ENCODE data around the gene CCND2. TPM values are rescaled to one million over a fixed set of nuclear protein-coding genes. Genes with fewer than 3 reads are reported as not detected.

The CCND2 gene
- total RNA-seq, 1 experiment from 2014 or later = 70.9 TPM

DNA sequence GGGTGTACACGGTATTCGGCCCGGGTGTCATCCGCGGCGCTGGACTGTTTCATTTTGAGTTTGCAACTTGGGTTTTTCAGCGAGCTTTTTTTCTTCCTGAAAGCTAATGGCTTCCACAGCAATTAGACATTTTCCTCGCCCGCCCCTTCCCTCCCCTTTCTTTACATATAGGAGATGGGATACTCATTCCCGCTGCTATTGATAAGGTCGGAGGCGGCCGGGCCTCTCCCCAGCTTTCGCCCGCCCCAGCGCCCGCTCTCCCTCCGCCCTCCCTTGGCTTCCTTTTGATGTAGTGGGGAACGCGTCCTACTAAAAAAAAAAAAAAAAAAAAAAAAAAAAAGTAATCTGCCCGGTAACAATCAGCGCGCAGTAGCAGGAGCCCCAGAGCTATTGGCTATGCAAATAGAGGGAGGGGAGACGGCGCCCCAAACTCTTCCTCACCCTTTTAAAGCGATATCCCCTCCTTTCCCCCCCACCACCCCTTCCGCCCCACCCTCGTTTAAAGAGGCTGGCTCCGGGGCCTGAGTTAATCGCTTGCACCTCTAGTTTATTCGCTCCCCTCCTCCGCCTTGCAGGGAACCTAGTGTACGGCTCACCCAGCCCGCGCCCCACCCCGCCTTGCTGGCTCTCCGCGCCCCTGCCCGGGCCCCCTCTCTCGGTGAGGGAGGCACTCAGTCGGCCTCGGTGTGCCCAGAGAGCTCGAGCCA is 1.7 kb upstream of the CCND2 start:
- H3K36me3 Mint-ChIP-seq (ENCODE audit: insufficient read depth, unreplicated experiment) = peaks cover 22% of the 10 kb centered on the region
- ChIA-PET CTCF (interaction anchor here (0.7 to 3.6 kb wide), 5 partner anchors 19 to 388 kb away, joined by 3 to 19 read pairs (median 4); no protein-coding TSS in a partner anchor), POLR2A (interaction anchor here (0.7 to 1.3 kb wide), 3 partner anchors 240 to 375 kb away, joined by 4 to 5 read pairs (median 5); no protein-coding TSS in a partner anchor)
- peaks cover 15% of the 10 kb centered on the region for H3K4me1 Mint-ChIP-seq (ENCODE audit: insufficient read depth, unreplicated experiment)
- TF ChIP-seq, protein P1, sequence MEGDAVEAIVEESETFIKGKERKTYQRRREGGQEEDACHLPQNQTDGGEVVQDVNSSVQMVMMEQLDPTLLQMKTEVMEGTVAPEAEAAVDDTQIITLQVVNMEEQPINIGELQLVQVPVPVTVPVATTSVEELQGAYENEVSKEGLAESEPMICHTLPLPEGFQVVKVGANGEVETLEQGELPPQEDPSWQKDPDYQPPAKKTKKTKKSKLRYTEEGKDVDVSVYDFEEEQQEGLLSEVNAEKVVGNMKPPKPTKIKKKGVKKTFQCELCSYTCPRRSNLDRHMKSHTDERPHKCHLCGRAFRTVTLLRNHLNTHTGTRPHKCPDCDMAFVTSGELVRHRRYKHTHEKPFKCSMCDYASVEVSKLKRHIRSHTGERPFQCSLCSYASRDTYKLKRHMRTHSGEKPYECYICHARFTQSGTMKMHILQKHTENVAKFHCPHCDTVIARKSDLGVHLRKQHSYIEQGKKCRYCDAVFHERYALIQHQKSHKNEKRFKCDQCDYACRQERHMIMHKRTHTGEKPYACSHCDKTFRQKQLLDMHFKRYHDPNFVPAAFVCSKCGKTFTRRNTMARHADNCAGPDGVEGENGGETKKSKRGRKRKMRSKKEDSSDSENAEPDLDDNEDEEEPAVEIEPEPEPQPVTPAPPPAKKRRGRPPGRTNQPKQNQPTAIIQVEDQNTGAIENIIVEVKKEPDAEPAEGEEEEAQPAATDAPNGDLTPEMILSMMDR (IDR thresholded peaks at IDR 0.05; ENCODE audit: unreplicated experiment) = no peak
- DNase-seq (ENCODE audit: unreplicated experiment) = peak; percentile 67
- H3K27me3 Mint-ChIP-seq (ENCODE audit: insufficient read depth, unreplicated experiment) = peaks cover 83% of the 10 kb centered on the region
- intact Hi-C loops (cut with micrococcal nuclease) = no loop called here
- no TSS peak for BruUV-seq (replicated peaks)
- H3K27ac Mint-ChIP-seq (ENCODE audit: low read depth, unreplicated experiment) = no peak overlapping the region
- peak overlapping the region; percentile 79 for H3K4me3 Mint-ChIP-seq (ENCODE audit: unreplicated experiment)
- H3K9me3 Mint-ChIP-seq (ENCODE audit: unreplicated experiment) = no peaks in the 10 kb centered on the region

DNA sequence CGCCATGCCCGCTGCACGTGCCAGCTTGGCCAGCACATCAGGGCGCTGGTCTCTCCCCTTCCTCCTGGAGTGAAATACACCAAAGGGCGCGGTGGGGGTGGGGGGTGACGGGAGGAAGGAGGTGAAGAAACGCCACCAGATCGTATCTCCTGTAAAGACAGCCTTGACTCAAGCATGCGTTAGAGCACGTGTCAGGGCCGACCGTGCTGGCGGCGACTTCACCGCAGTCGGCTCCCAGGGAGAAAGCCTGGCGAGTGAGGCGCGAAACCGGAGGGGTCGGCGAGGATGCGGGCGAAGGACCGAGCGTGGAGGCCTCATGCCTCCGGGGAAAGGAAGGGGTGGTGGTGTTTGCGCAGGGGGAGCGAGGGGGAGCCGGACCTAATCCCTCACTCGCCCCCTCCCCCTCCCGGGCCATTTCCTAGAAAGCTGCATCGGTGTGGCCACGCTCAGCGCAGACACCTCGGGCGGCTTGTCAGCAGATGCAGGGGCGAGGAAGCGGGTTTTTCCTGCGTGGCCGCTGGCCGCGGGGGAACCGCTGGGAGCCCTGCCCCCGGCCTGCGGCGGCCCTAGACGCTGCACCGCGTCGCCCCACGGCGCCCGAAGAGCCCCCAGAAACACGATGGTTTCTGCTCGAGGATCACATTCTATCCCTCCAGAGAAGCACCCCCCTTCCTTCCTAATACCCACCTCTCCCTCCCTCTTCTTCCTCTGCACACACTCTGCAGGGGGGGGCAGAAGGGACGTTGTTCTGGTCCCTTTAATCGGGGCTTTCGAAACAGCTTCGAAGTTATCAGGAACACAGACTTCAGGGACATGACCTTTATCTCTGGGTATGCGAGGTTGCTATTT is 914 bp upstream of the CCND2 start:
- no peak for DNase-seq (ENCODE audit: unreplicated experiment)
- no TSS peak for BruUV-seq (replicated peaks)
- peak overlapping the region; percentile 79 for H3K4me3 Mint-ChIP-seq (ENCODE audit: unreplicated experiment)
- POLR2A ChIA-PET = interaction anchor here (0.6 to 1.6 kb wide), 7 partner anchors 36 to 1401 kb away, joined by 3 to 5 read pairs (median 3); no protein-coding TSS in a partner anchor
- H3K27ac Mint-ChIP-seq (ENCODE audit: low read depth, unreplicated experiment) = peak overlapping the region; percentile 37
- TF ChIP-seq, protein P1 (IDR thresholded peaks at IDR 0.05; ENCODE audit: unreplicated experiment) = no peak
- no peaks in the 10 kb centered on the region for H3K9me3 Mint-ChIP-seq (ENCODE audit: unreplicated experiment)
- intact Hi-C loops (cut with micrococcal nuclease) = no loop called here
- peaks cover 19% of the 10 kb centered on the region for H3K4me1 Mint-ChIP-seq (ENCODE audit: insufficient read depth, unreplicated experiment)
- peaks cover 81% of the 10 kb centered on the region for H3K27me3 Mint-ChIP-seq (ENCODE audit: insufficient read depth, unreplicated experiment)
- H3K36me3 Mint-ChIP-seq (ENCODE audit: insufficient read depth, unreplicated experiment) = peaks cover 30% of the 10 kb centered on the region
- CTCF ChIA-PET = interaction anchor here (0.5 to 3.6 kb wide), 4 partner anchors 34 to 389 kb away, joined by 3 to 19 read pairs (median 4); no protein-coding TSS in a partner anchor

DNA sequence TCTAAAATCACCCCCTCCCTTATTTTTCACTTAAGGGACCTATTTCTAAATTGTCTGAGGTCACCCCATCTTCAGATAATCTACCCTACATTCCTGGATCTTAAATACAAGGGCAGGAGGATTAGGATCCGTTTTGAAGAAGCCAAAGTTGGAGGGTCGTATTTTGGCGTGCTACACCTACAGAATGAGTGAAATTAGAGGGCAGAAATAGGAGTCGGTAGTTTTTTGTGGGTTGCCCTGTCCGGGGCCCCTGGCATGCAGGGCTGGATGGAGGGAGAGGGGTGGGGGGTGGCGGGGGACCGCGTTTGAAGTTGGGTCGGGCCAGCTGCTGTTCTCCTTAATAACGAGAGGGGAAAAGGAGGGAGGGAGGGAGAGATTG is 300 bp upstream of the CCND2 start:
- Mint-ChIP-seq H3K27ac (ENCODE audit: low read depth, unreplicated experiment) (peak overlapping the region; percentile 37), H3K36me3 (ENCODE audit: insufficient read depth, unreplicated experiment) (peaks cover 33% of the 10 kb centered on the region), H3K4me1 (ENCODE audit: insufficient read depth, unreplicated experiment) (peaks cover 19% of the 10 kb centered on the region), H3K27me3 (ENCODE audit: insufficient read depth, unreplicated experiment) (peaks cover 75% of the 10 kb centered on the region), H3K9me3 (ENCODE audit: unreplicated experiment) (no peaks in the 10 kb centered on the region), H3K4me3 (ENCODE audit: unreplicated experiment) (peak overlapping the region; percentile 79)
- BruUV-seq (replicated peaks) = no TSS peak
- ChIA-PET CTCF (interaction anchor here (0.6 to 3.6 kb wide), 2 partner anchors 277 to 387 kb away, joined by 4 to 19 read pairs; no protein-coding TSS in a partner anchor), POLR2A (interaction anchor here (0.6 to 1.6 kb wide), 7 partner anchors 35 to 1402 kb away, joined by 3 read pairs; no protein-coding TSS in a partner anchor)
- no peak for DNase-seq (ENCODE audit: unreplicated experiment)
- intact Hi-C loops (cut with micrococcal nuclease) = no loop called here
- TF ChIP-seq, protein P1 (IDR thresholded peaks at IDR 0.05; ENCODE audit: unreplicated experiment) = no peak
